Panc1 (cell line): Measurements from ENCODE around the gene FOXP2. TPM values are rescaled to one million over a fixed set of nuclear protein-coding genes. Genes with fewer than 3 reads are reported as not detected.

Experiments
- ATAC-seq: fragments of 200-7000 bp; cut with Tn5 transposase; 2 replicates; pipeline ENCODE4 v1.9.1; 2020; ENCODE audit warnings: mild to moderate bottlenecking, moderate library complexity
- BruUV-seq: library from RNA; stranded (reverse); fragments of 400-500 nt; replicated peaks from 2 replicates; lab custom pipeline; 2021; lab: Mats Ljungman, UMichigan
- CTCF ChIA-PET: fragments of 300-600 bp; sonication (Branson Sonifier 250); formaldehyde crosslinking; loops from one replicate; lab custom pipeline; 2022; ENCODE audit warnings: antibody characterized with exemption; lab: Charles Lee
- POLR2A ChIA-PET: fragments of 300-600 bp; sonication (Branson Sonifier 250); formaldehyde crosslinking; loops from one replicate; lab custom pipeline; 2022; ENCODE audit warnings: antibody characterized with exemption; lab: Charles Lee
- DNase-seq: peaks from one replicate; pipeline ENCODE4 v3.0.0-alpha.2; 2010; ENCODE audit warnings: low read depth, low spot score
- H3K27ac ChIP-seq: 2 replicates; pipeline ENCODE4 v1.5.1; 2011; ENCODE audit warnings: mild to moderate bottlenecking, low read length, inconsistent platforms
- H3K27me3 ChIP-seq: fragments of 200-500 bp; sonication (Bioruptor generic); 2 replicates; pipeline ENCODE4 v1.6.0; 2014; ENCODE audit warnings: low read length, inconsistent platforms; ENCODE audit not compliant: control insufficient read depth, insufficient read depth
- H3K36me3 ChIP-seq: fragments of 200-500 bp; sonication (Bioruptor generic); 2 replicates; pipeline ENCODE4 v1.5.1; 2014; ENCODE audit warnings: inconsistent platforms, mild to moderate bottlenecking, low read length, moderate library complexity; ENCODE audit not compliant: control insufficient read depth, insufficient read depth
- H3K4me1 ChIP-seq: 2 replicates; pipeline ENCODE4 v1.5.1; 2011; ENCODE audit warnings: inconsistent platforms, mild to moderate bottlenecking, low read length, moderate library complexity; ENCODE audit not compliant: control insufficient read depth, insufficient read depth
- H3K4me3 ChIP-seq, 2 experiments: 2 replicates each; pipeline ENCODE4 v1.5.1; 2011 to 2012; ENCODE audit warnings: low read depth in 2 of 2, low read length in 2 of 2, mild to moderate bottlenecking in 2 of 2, inconsistent platforms in 1 of 2, moderate library complexity in 1 of 2
- H3K9me3 ChIP-seq: fragments of 200-500 bp; sonication (Bioruptor generic); 2 replicates; pipeline ENCODE4 v1.5.1; 2014; ENCODE audit warnings: low read depth, mild to moderate bottlenecking, inconsistent platforms, low read length, moderate library complexity; ENCODE audit not compliant: control insufficient read depth, insufficient read depth
- POLR2AphosphoS5 ChIP-seq: IDR thresholded peaks from 2 replicates; pipeline ENCODE4 v1.6.1; 2012; ENCODE audit warnings: mild to moderate bottlenecking, low read depth, low read length, moderate library complexity
- SIN3A ChIP-seq: IDR thresholded peaks from 2 replicates; pipeline ENCODE4 v1.6.1; 2012; ENCODE audit warnings: low read depth, mild to moderate bottlenecking, low read length, moderate library complexity, borderline replicate concordance; ENCODE audit not compliant: insufficient read depth
- TCF7L2 ChIP-seq: IDR thresholded peaks from 2 replicates; pipeline ENCODE4 v1.6.1; 2011; ENCODE audit warnings: mild to moderate bottlenecking, low read depth, low read length, inconsistent platforms
- in situ Hi-C: cut with HindIII; loops from 2 replicates; pipeline ENCODE4 v1.10.0; 2016; ENCODE audit warnings: low sequenced_read_pairs, low pct_unique_long_range_greater_than_20kb
- intact Hi-C: fragments of 100-400 bp; cut with micrococcal nuclease; formaldehyde crosslinking; loops from one replicate; pipeline ENCODE4 v1.10.0; 2022; ENCODE audit not compliant: unreplicated experiment
- total RNA-seq: library from RNA; stranded (reverse); gene quantifications from one replicate; pipeline ENCODE4 v1.2.1, GENCODE V29; 2021; ENCODE audit not compliant: unreplicated experiment
- TF ChIP-seq, protein P1 (sequence below), 2 experiments: IDR thresholded peaks; 2 replicates each; pipeline ENCODE4 v1.6.1; 2011 to 2012; ENCODE audit warnings: low read depth in 2 of 2, control low read depth in 1 of 2, low read length in 1 of 2, mild to moderate bottlenecking in 1 of 2, moderate library complexity in 1 of 2; ENCODE audit not compliant: insufficient read depth in 1 of 2
- TF ChIP-seq, protein P2 (sequence below): fragments of 450-650 bp; IDR thresholded peaks from 2 replicates; pipeline ENCODE4 v1.5.1; 2017; ENCODE audit warnings: mild to moderate bottlenecking

Gene FOXP2
- total RNA-seq, 1 experiment from 2014 or later = 0.54 TPM

DNA sequence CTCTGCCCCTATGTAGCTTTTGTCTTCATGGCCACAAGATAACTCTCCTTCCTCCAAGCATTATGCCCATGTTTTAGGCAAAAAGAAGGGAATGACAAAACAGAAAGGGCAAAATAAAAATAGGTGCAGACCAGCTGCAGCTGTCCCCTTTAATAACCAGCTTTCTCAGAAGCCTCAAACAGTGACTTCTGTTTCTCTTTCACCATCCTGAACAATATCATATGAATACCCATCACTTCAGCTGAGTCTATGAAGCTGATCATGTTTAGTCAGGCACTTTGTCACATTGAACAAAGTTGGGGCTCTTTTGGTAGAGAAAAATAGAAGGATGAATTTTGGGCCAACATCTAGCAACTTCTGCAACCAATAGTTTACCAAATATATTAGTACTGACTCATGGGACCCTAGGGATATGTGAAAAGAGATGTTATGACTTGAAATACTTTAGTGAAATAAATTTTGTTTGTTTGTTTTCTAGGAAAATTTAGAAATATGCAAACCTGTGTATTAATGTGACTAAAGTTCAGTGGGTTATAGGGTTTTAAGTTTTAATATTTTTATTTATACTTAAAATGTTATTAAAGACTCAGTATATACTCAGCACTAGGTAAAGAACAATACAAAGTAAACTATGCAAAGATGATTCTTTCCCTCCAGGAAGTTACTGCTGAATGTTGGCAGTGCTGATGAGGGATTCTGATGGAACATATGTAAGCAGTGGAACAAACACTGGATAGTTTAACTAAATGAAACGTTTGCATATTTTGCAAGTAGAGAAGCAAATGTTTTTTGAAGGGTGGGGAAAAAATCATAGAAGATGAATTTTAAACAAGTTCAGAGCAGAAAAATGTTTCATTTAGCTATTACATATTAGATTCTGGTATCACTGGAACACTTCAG is 133.7 kb downstream of the FOXP2 start:
- no peak overlapping the region for H3K27ac ChIP-seq
- in situ Hi-C loops = no loop called here
- no peak for ATAC-seq
- H3K4me3 ChIP-seq = no peak overlapping the region
- BruUV-seq = no TSS peak
- H3K27me3 ChIP-seq = no peaks in the 10 kb centered on the region
- intact Hi-C loops = loop anchor here (10.0 kb wide), 1 partner anchor 294 kb away; no protein-coding TSS in a partner anchor
- H3K36me3 ChIP-seq = no peaks in the 10 kb centered on the region
- no peak for DNase-seq
- CTCF ChIA-PET = no interaction called here
- POLR2A ChIA-PET = no interaction called here
- H3K9me3 ChIP-seq = no peaks in the 10 kb centered on the region
- TF ChIP-seq, protein P1, sequence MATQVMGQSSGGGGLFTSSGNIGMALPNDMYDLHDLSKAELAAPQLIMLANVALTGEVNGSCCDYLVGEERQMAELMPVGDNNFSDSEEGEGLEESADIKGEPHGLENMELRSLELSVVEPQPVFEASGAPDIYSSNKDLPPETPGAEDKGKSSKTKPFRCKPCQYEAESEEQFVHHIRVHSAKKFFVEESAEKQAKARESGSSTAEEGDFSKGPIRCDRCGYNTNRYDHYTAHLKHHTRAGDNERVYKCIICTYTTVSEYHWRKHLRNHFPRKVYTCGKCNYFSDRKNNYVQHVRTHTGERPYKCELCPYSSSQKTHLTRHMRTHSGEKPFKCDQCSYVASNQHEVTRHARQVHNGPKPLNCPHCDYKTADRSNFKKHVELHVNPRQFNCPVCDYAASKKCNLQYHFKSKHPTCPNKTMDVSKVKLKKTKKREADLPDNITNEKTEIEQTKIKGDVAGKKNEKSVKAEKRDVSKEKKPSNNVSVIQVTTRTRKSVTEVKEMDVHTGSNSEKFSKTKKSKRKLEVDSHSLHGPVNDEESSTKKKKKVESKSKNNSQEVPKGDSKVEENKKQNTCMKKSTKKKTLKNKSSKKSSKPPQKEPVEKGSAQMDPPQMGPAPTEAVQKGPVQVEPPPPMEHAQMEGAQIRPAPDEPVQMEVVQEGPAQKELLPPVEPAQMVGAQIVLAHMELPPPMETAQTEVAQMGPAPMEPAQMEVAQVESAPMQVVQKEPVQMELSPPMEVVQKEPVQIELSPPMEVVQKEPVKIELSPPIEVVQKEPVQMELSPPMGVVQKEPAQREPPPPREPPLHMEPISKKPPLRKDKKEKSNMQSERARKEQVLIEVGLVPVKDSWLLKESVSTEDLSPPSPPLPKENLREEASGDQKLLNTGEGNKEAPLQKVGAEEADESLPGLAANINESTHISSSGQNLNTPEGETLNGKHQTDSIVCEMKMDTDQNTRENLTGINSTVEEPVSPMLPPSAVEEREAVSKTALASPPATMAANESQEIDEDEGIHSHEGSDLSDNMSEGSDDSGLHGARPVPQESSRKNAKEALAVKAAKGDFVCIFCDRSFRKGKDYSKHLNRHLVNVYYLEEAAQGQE (IDR thresholded peaks at IDR 0.05; ENCODE audit: insufficient read depth in 1 of 2, low read depth in 2 of 2, low read length in 1 of 2) = no peak
- TF ChIP-seq TCF7L2 (no peak), SIN3A (no peak), POLR2AphosphoS5 (no peak)
- TF ChIP-seq, protein P2, sequence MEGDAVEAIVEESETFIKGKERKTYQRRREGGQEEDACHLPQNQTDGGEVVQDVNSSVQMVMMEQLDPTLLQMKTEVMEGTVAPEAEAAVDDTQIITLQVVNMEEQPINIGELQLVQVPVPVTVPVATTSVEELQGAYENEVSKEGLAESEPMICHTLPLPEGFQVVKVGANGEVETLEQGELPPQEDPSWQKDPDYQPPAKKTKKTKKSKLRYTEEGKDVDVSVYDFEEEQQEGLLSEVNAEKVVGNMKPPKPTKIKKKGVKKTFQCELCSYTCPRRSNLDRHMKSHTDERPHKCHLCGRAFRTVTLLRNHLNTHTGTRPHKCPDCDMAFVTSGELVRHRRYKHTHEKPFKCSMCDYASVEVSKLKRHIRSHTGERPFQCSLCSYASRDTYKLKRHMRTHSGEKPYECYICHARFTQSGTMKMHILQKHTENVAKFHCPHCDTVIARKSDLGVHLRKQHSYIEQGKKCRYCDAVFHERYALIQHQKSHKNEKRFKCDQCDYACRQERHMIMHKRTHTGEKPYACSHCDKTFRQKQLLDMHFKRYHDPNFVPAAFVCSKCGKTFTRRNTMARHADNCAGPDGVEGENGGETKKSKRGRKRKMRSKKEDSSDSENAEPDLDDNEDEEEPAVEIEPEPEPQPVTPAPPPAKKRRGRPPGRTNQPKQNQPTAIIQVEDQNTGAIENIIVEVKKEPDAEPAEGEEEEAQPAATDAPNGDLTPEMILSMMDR = no peak
- no peaks in the 10 kb centered on the region for H3K4me1 ChIP-seq

DNA sequence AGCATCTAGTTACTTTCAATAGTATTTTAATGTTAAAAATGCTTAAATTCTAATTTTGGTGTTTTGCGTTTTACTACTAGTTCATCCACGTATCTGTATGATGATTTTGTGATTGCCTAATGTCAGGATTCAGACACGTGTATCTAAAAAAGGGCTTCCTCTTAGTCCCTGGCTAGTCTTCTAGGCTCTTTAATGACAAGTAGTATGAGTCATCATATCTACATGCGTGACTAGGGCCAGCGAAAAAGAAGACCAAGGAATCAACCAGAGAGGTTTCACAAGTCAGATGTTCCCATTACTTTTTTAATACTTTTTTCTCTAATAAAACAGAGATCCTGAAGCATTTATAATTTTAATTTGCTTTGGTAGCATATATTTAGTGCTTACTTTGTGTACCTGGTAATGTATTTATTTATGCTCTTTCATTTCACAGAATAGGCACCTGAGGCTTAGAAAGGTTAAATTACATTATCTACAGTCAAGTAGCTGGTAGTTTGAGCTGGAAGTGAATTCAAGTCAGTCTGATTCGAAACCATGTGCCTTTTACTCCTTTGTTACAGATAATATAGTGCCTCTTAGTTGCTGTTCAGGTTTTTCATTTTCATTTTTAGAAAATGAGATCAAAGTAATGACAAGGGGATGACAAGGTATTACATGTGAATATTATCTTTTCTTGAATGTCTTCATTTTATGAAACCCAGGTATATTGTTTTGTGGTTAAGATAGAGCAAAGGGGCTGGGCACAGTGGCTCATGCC is 140.3 kb downstream of the FOXP2 start:
- DNase-seq = no peak

More for the DNA sequence above, 140.3 kb downstream of the FOXP2 start:
- Histone ChIP-seq H3K4me1 (no peaks in the 10 kb centered on the region), H3K9me3 (no peaks in the 10 kb centered on the region), H3K27me3 (no peaks in the 10 kb centered on the region), H3K4me3 (no peak overlapping the region), H3K27ac (no peak overlapping the region), H3K36me3 (no peaks in the 10 kb centered on the region; the same call in 1 of the 2 replicates)
- TF ChIP-seq, protein P1 (IDR thresholded peaks at IDR 0.05; ENCODE audit: insufficient read depth in 1 of 2, low read depth in 2 of 2, low read length in 1 of 2) = no peak
- TF ChIP-seq TCF7L2 = no peak
- no peak for TF ChIP-seq POLR2AphosphoS5
- no peak for TF ChIP-seq SIN3A
- TF ChIP-seq, protein P2 = no peak
- intact Hi-C loops (no loop called here), in situ Hi-C loops (no loop called here)
- ATAC-seq = no peak
- CTCF ChIA-PET = no interaction called here
- BruUV-seq = no TSS peak
- POLR2A ChIA-PET = no interaction called here
